GM12892 (cell line): ENCODE measurements around the gene LRRC56.

Experiments
- POLR2A ChIP-seq: IDR thresholded peaks from 2 replicates; pipeline ENCODE4 v1.6.1; 2011; ENCODE audit warnings: low read depth, low read length, control low read depth
- POLR2AphosphoS5 ChIP-seq: IDR thresholded peaks from 2 replicates; pipeline ENCODE4 v1.6.1; 2011; ENCODE audit warnings: low read depth, low read length, control low read depth

DNA sequence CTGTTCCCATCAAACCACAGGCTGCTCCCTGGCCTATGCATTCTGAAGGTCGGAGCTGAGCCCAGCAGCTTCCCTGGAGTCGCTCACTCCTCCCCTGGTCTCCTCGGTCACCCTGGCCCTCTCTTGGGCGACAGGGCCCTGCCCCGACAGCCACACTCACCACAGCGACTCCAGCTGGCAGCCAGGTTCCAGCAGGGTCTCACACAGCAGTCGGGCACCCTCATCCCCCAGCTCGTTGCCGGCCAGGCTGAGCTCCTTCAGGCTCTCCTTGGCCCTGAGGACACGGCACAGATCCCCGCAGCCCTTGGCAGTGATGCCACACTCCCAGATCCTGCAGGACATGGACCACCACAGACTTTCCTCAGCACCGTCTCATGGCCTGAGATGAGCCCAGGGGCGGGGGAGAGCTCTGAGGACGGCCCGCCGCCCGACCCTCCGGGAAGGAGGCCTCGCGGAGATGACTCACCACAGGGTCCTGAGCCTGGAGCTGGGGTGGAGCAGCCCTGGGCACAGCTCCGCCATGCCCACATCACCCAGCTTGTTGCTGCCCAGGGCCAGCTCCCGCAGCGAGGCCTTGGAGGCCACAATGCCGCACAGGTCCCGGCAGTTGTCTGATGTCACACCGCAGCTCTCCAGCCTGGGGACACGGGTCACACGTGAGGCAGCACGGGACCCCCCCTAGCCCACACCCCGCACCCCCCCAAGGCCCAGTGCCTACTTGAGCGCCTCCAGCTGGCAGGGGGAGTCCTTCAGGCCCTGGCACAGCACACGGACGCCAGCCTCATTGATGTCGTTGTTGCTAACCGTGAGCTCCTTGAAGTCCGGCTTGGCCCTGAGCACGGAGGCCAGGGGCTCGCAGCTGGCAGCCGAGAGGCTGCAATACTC lies 38.8 kb upstream of the LRRC56 start:
- TF ChIP-seq POLR2A (no peak), POLR2AphosphoS5 (no peak)
